Liver (tissue), 9 donors: ENCODE results near the gene SFXN3. TPM values are rescaled to one million over a fixed set of nuclear protein-coding genes. Genes with fewer than 3 reads are reported as not detected.

ENCODE experiments used
- DNase-seq: peaks from one replicate; pipeline ENCODE4 v3.0.0-alpha.2; 2017; ENCODE audit warnings: low spot score
- H3K27ac ChIP-seq, 2 donors: one replicate each; pipeline ENCODE4 v1.7.0; 2013; ENCODE audit warnings: inconsistent platforms in 2 of 2, low read length in 2 of 2, control low read depth in 1 of 2, low read depth in 1 of 2, mild to moderate bottlenecking in 1 of 2
- H3K27me3 ChIP-seq, 4 donors: one replicate each; pipeline versions ENCODE4 v1.6.1 to v1.7.0; 2013; ENCODE audit warnings: low read length in 3 of 4, inconsistent platforms in 1 of 4, mild to moderate bottlenecking in 1 of 4, moderate library complexity in 1 of 4; ENCODE audit not compliant: control insufficient read depth in 4 of 4, insufficient read depth in 4 of 4
- H3K36me3 ChIP-seq, 4 donors: one replicate each; pipeline versions ENCODE4 v1.6.1 to v1.7.0; 2013; ENCODE audit warnings: low read length in 3 of 4, mild to moderate bottlenecking in 3 of 4, low read depth in 1 of 4, moderate library complexity in 1 of 4; ENCODE audit not compliant: control insufficient read depth in 4 of 4, insufficient read depth in 3 of 4
- H3K4me1 ChIP-seq, 4 donors: one replicate each; pipeline versions ENCODE4 v1.6.1 to v1.7.0; 2013; ENCODE audit warnings: low read length in 3 of 4, mild to moderate bottlenecking in 3 of 4, moderate library complexity in 1 of 4; ENCODE audit not compliant: control insufficient read depth in 4 of 4, insufficient read depth in 4 of 4
- H3K4me3 ChIP-seq, 3 donors: one replicate each; pipeline versions ENCODE4 v1.6.1 to v1.7.0; 2013; ENCODE audit warnings: low read length in 3 of 3, control low read depth in 1 of 3, low read depth in 1 of 3, mild to moderate bottlenecking in 1 of 3
- H3K9ac ChIP-seq, 2 donors: one replicate each; pipeline ENCODE4 v1.7.0; 2013; ENCODE audit warnings: low read length in 2 of 2, mild to moderate bottlenecking in 2 of 2, moderate library complexity in 2 of 2, control low read depth in 1 of 2, low read depth in 1 of 2
- H3K9me3 ChIP-seq, 4 donors: one replicate each; pipeline versions ENCODE4 v1.6.1 to v1.7.0; 2013; ENCODE audit warnings: low read length in 3 of 4; ENCODE audit not compliant: control insufficient read depth in 4 of 4
- EGR1 ChIP-seq, 2 donors: IDR thresholded peaks; 2 replicates each; pipeline ENCODE4 v1.6.1; 2016 to 2018; ENCODE audit warnings: antibody characterized with exemption in 2 of 2, low read depth in 2 of 2
- FOXA1 ChIP-seq: IDR thresholded peaks from 2 replicates; pipeline ENCODE4 v1.6.1; 2016; ENCODE audit warnings: antibody characterized with exemption
- FOXA2 ChIP-seq: IDR thresholded peaks from 2 replicates; pipeline ENCODE4 v1.6.1; 2016; ENCODE audit warnings: antibody characterized with exemption
- GABPA ChIP-seq, 2 donors: IDR thresholded peaks in 1 of 2; conservative IDR thresholded peaks in 1 of 2; 2 replicates each; pipeline ENCODE4 v1.6.1; 2016; ENCODE audit warnings: antibody characterized with exemption in 2 of 2, mild to moderate bottlenecking in 1 of 2, moderate library complexity in 1 of 2
- HNF4A ChIP-seq, 2 donors: conservative IDR thresholded peaks; 2 replicates each; pipeline ENCODE4 v1.6.1; 2016; ENCODE audit warnings: antibody characterized with exemption in 2 of 2, mild to moderate bottlenecking in 2 of 2
- HNF4G ChIP-seq: IDR thresholded peaks from 2 replicates; pipeline ENCODE4 v1.6.1; 2016; ENCODE audit warnings: antibody characterized with exemption
- JUND ChIP-seq, 2 donors: IDR thresholded peaks; 2 replicates each; pipeline ENCODE4 v1.6.1; 2016; ENCODE audit warnings: antibody characterized with exemption in 2 of 2
- NR2F2 ChIP-seq: IDR thresholded peaks from 2 replicates; pipeline ENCODE4 v1.6.1; 2016; ENCODE audit warnings: antibody characterized with exemption
- RAD21 ChIP-seq, 2 donors: IDR thresholded peaks; 2 replicates each; pipeline ENCODE4 v1.6.1; 2016; ENCODE audit warnings: antibody characterized with exemption in 2 of 2, mild to moderate bottlenecking in 2 of 2
- SP1 ChIP-seq: IDR thresholded peaks from 2 replicates; pipeline ENCODE4 v1.6.1; 2018; ENCODE audit warnings: antibody characterized with exemption, mild to moderate bottlenecking
- TAF1 ChIP-seq: conservative IDR thresholded peaks from 2 replicates; pipeline ENCODE4 v1.6.1; 2016; ENCODE audit warnings: antibody characterized with exemption, mild to moderate bottlenecking
- YY1 ChIP-seq: IDR thresholded peaks from 2 replicates; pipeline ENCODE4 v1.6.1; 2016; ENCODE audit warnings: antibody characterized with exemption, mild to moderate bottlenecking
- ZBTB33 ChIP-seq: IDR thresholded peaks from 2 replicates; pipeline ENCODE4 v1.6.1; 2016; ENCODE audit warnings: antibody characterized with exemption
- WGBS: extraction: QIAGEN DNeasy Blood & Tissue Kit; methylation state at CpG from one replicate; pipeline ENCODE4 v1.1.7; 2013; 5-methylcytosine and 5-hydroxymethylcytosine counted together
- polyA plus RNA-seq, 2 donors: library from polyadenylated mRNA; stranded (reverse) in 1 of 2; unstranded in 1 of 2; fragments of 200-250 nt in 1 of 2; fragments of >200 nt in 1 of 2; fragmentation: Nextera tagmentation in 1 of 2; extraction: Ambion mirVana in 1 of 2; gene quantifications; one replicate each; pipeline versions ENCODE4 v1.2.1 to v1.2.3, GENCODE V29; 2013 to 2015
- total RNA-seq, 2 donors: library from RNA; depleted of rRNA; stranded (reverse); fragments of >200 nt; gene quantifications; one replicate each; pipeline ENCODE4 v1.2.3, GENCODE V29; 2014
- TF ChIP-seq, protein P1 (sequence below): fragments of 150-350 bp; IDR thresholded peaks from 2 replicates; pipeline ENCODE4 v1.5.1; 2017; ENCODE audit warnings: improper control_type of control experiment, low read depth, low read length; ENCODE audit not compliant: missing input control
- TF ChIP-seq, protein P2 (sequence below): IDR thresholded peaks from 2 replicates; pipeline ENCODE4 v1.6.1; 2016; ENCODE audit warnings: antibody characterized with exemption
- TF ChIP-seq, protein P3 (sequence below): IDR thresholded peaks from 2 replicates; pipeline ENCODE4 v1.6.1; 2016; ENCODE audit warnings: antibody characterized with exemption, mild to moderate bottlenecking
- TF ChIP-seq, protein P4 (sequence below): IDR thresholded peaks from 2 replicates; pipeline ENCODE4 v1.6.1; 2016; ENCODE audit warnings: antibody characterized with exemption
- donor health status: healthy.
- donor health status: healthy.
- donor health status: healthy.
- donor health status: healthy.
- donor health status: healthy.

The SFXN3 gene
- total and polyA plus RNA-seq, 4 donors, result 1.7 to 11.1 (median 6.3) TPM

GRCh38 chr10:101035916-101036702 is 5.1 kb downstream of the SFXN3 start:
- H3K9me3 ChIP-seq, result no peaks in the 10 kb centered on the region
- no peaks in the 10 kb centered on the region for H3K27me3 ChIP-seq
- H3K4me1 ChIP-seq, result peaks cover 1 to 20% (median 16%) of the 10 kb centered on the region in 4 donors
- H3K9ac ChIP-seq, result no peak overlapping the region
- H3K4me3 ChIP-seq, result no peak overlapping the region
- DNase-seq, result no peak
- no peak for TF ChIP-seq NR2F2
- TF ChIP-seq FOXA2, result no peak
- TF ChIP-seq, protein P1, sequence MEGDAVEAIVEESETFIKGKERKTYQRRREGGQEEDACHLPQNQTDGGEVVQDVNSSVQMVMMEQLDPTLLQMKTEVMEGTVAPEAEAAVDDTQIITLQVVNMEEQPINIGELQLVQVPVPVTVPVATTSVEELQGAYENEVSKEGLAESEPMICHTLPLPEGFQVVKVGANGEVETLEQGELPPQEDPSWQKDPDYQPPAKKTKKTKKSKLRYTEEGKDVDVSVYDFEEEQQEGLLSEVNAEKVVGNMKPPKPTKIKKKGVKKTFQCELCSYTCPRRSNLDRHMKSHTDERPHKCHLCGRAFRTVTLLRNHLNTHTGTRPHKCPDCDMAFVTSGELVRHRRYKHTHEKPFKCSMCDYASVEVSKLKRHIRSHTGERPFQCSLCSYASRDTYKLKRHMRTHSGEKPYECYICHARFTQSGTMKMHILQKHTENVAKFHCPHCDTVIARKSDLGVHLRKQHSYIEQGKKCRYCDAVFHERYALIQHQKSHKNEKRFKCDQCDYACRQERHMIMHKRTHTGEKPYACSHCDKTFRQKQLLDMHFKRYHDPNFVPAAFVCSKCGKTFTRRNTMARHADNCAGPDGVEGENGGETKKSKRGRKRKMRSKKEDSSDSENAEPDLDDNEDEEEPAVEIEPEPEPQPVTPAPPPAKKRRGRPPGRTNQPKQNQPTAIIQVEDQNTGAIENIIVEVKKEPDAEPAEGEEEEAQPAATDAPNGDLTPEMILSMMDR, result no peak
- no peak for TF ChIP-seq GABPA (IDR thresholded peaks at IDR 0.05 in 1 of 2, conservative IDR thresholded peaks at IDR 0.05 in 1 of 2)
- TF ChIP-seq YY1, result no peak
- no peak for TF ChIP-seq TAF1
- TF ChIP-seq RAD21 (IDR thresholded peaks at IDR 0.05), result no peak
- WGBS, result 91% methylated on average over 10 of the region's 10 CpGs
- peaks cover 0 to 22% (median 5%) of the 10 kb centered on the region in 4 donors for H3K36me3 ChIP-seq
- no peak overlapping the region for H3K27ac ChIP-seq

DNA sequence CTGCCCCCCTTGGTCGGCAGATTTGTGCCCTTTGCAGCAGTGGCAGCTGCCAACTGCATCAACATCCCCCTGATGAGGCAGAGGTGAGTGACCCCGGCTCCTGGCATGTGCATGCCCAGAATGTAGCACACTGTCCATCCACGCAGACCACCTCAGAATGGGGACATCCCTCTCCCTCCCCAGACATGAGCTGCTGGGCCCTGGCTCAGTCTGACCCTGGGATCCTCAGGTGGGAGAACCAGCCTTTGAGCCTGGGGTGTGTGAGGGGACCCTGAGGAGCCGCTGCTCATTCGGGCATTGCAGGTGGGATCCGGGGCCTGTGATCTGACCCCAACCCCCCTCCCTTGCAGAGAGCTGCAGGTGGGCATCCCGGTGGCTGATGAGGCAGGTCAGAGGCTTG is 5.7 kb downstream of the SFXN3 start:
- H3K36me3 ChIP-seq, result peaks cover 0 to 22% (median 5%) of the 10 kb centered on the region in 4 donors
- H3K4me3 ChIP-seq, result no peak overlapping the region
- H3K27ac ChIP-seq, result no peak overlapping the region
- TF ChIP-seq GABPA (IDR thresholded peaks at IDR 0.05 in 1 of 2, conservative IDR thresholded peaks at IDR 0.05 in 1 of 2) (no peak), SP1 (no peak), TAF1 (no peak), HNF4G (no peak), ZBTB33 (no peak), FOXA2 (no peak), EGR1 (IDR thresholded peaks at IDR 0.05; ENCODE audit: low read depth in 2 of 2) (no peak), FOXA1 (no peak), NR2F2 (no peak), JUND (IDR thresholded peaks at IDR 0.05) (no peak), YY1 (no peak), HNF4A (conservative IDR thresholded peaks at IDR 0.05) (no peak)
- TF ChIP-seq, protein P2, sequence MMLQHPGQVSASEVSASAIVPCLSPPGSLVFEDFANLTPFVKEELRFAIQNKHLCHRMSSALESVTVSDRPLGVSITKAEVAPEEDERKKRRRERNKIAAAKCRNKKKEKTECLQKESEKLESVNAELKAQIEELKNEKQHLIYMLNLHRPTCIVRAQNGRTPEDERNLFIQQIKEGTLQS, result no peak
- TF ChIP-seq, protein P1, result no peak
- TF ChIP-seq, protein P3, sequence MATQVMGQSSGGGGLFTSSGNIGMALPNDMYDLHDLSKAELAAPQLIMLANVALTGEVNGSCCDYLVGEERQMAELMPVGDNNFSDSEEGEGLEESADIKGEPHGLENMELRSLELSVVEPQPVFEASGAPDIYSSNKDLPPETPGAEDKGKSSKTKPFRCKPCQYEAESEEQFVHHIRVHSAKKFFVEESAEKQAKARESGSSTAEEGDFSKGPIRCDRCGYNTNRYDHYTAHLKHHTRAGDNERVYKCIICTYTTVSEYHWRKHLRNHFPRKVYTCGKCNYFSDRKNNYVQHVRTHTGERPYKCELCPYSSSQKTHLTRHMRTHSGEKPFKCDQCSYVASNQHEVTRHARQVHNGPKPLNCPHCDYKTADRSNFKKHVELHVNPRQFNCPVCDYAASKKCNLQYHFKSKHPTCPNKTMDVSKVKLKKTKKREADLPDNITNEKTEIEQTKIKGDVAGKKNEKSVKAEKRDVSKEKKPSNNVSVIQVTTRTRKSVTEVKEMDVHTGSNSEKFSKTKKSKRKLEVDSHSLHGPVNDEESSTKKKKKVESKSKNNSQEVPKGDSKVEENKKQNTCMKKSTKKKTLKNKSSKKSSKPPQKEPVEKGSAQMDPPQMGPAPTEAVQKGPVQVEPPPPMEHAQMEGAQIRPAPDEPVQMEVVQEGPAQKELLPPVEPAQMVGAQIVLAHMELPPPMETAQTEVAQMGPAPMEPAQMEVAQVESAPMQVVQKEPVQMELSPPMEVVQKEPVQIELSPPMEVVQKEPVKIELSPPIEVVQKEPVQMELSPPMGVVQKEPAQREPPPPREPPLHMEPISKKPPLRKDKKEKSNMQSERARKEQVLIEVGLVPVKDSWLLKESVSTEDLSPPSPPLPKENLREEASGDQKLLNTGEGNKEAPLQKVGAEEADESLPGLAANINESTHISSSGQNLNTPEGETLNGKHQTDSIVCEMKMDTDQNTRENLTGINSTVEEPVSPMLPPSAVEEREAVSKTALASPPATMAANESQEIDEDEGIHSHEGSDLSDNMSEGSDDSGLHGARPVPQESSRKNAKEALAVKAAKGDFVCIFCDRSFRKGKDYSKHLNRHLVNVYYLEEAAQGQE, result no peak
- TF ChIP-seq, protein P4, sequence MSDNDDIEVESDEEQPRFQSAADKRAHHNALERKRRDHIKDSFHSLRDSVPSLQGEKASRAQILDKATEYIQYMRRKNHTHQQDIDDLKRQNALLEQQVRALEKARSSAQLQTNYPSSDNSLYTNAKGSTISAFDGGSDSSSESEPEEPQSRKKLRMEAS, result no peak
- H3K27me3 ChIP-seq, result no peaks in the 10 kb centered on the region
- H3K4me1 ChIP-seq, result peaks cover 0 to 16% (median 11%) of the 10 kb centered on the region in 4 donors
- DNase-seq, result no peak
- no peak overlapping the region for H3K9ac ChIP-seq
- no peaks in the 10 kb centered on the region for H3K9me3 ChIP-seq
- WGBS, result 90% methylated on average over 7 of the region's 7 CpGs
